Gastrocnemius medialis (tissue), 4 donors: Measurements from ENCODE around the gene TOX4. TPM values are rescaled to one million over a fixed set of nuclear protein-coding genes. Genes with fewer than 3 reads are reported as not detected.

Experiments
- ATAC-seq, 2 donors: fragments of 150-250 bp; one replicate each; pipeline ENCODE4 v1.9.1; 2016
- DNase-seq, 2 donors: peaks; one replicate each; pipeline ENCODE4 v3.0.0-alpha.2; 2019
- H3K27ac ChIP-seq, 4 donors: fragments of 200-600 bp; sonication (generic); 1 replicate in 1 of 4; 2 replicates in 3 of 4; pipeline ENCODE4 v1.5.1; 2016 to 2018; ENCODE audit warnings: mild to moderate bottlenecking in 2 of 4, moderate library complexity in 1 of 4
- H3K27me3 ChIP-seq, 3 donors: fragments of 200-600 bp; sonication (generic) in 2 of 3; 1 replicate in 1 of 3; 2 replicates in 2 of 3; pipeline versions ENCODE4 v1.5.1 to v1.6.0; 2016 to 2019; ENCODE audit warnings: mild to moderate bottlenecking in 1 of 3, moderate library complexity in 1 of 3
- H3K36me3 ChIP-seq, 2 donors: fragments of 200-600 bp; sonication (generic) in 1 of 2; one replicate each; pipeline ENCODE4 v1.5.1; 2017 to 2018
- H3K4me1 ChIP-seq, 2 donors: fragments of 200-600 bp; sonication (generic) in 1 of 2; one replicate each; pipeline ENCODE4 v1.5.1; 2016 to 2017; ENCODE audit warnings: mild to moderate bottlenecking in 2 of 2
- H3K4me3 ChIP-seq, 4 donors: fragments of 200-600 bp; sonication (generic) in 3 of 4; 1 replicate in 1 of 4; 2 replicates in 3 of 4; pipeline ENCODE4 v1.5.1; 2016 to 2019; ENCODE audit warnings: mild to moderate bottlenecking in 2 of 4
- H3K9me3 ChIP-seq, 3 donors: fragments of 200-600 bp; sonication (generic) in 2 of 3; 1 replicate in 1 of 3; 2 replicates in 2 of 3; pipeline ENCODE4 v1.5.1; 2016 to 2019
- CTCF ChIP-seq, 5 experiments: fragments of 450-650 bp in 3 of 5; fragments of 200-600 bp in 2 of 5; sonication (generic) in 2 of 5; IDR thresholded peaks in 4 of 5; conservative IDR thresholded peaks in 1 of 5; 1 replicate in 4 of 5; 2 replicates in 1 of 5; pipeline ENCODE4 v1.5.1; 2016 to 2019; ENCODE audit warnings: antibody characterized with exemption in 5 of 5, mild to moderate bottlenecking in 3 of 5, moderate library complexity in 3 of 5
- POLR2A ChIP-seq, 2 donors: fragments of 450-650 bp; IDR thresholded peaks; one replicate each; pipeline ENCODE4 v1.6.1; 2017; ENCODE audit warnings: antibody characterized with exemption in 2 of 2, mild to moderate bottlenecking in 2 of 2, moderate library complexity in 2 of 2
- in situ Hi-C, 4 donors: fragments of 200-750 bp; cut with MboI; loops; one replicate each; pipeline versions ENCODE4 v1.15.0 to v1.8.0; 2017; ENCODE audit warnings: low sequenced_read_pairs in 4 of 4
- intact Hi-C: fragments of 100-400 bp; cut with DNase I; formaldehyde crosslinking; loops from one replicate; pipeline ENCODE4 v1.15.1; 2023; ENCODE audit warnings: low total_unique reads
- total RNA-seq, 4 donors: library from RNA; depleted of rRNA; stranded (reverse); fragments of >200 nt; gene quantifications; one replicate each; pipeline versions ENCODE4 v1.1.0 to v1.2.3, GENCODE V29; 2016

TOX4 gene
- total RNA-seq, 4 donors from 2014 or later = 57.2 to 135 (median 112) TPM

- Histone ChIP-seq H3K27ac (peak overlapping the region in 1 of 4 donors; percentile 21), H3K36me3 (peaks cover 0 to 95% of the 10 kb centered on the region in 2 donors), H3K4me3 (no peak overlapping the region), H3K9me3 (no peaks in the 10 kb centered on the region), H3K27me3 (no peaks in the 10 kb centered on the region), H3K4me1 (no peaks in the 10 kb centered on the region)
- in situ Hi-C loops = no loop called here
- intact Hi-C loops = loop anchor here (2.0 kb wide), 1 partner anchor 58 kb away; no protein-coding TSS in a partner anchor
- DNase-seq (no peak), ATAC-seq (no peak)
- TF ChIP-seq CTCF (IDR thresholded peaks at IDR 0.05 in 4 of 5, conservative IDR thresholded peaks at IDR 0.05 in 1 of 5) (peak; percentile 12 to 41 (median 27)), POLR2A (IDR thresholded peaks at IDR 0.05) (no peak)
These were observed 21.8 kb downstream of the TOX4 start for GRCh38 chr14:21498540-21499526.

GRCh38 chr14:21501568-21501967 lies 24.6 kb downstream of the TOX4 start:
- Histone ChIP-seq H3K9me3 (no peaks in the 10 kb centered on the region), H3K4me1 (no peaks in the 10 kb centered on the region), H3K27ac (no peak overlapping the region), H3K27me3 (no peaks in the 10 kb centered on the region), H3K4me3 (no peak overlapping the region), H3K36me3 (peaks cover 0 to 71% of the 10 kb centered on the region in 2 donors)
- ATAC-seq = no peak
- TF ChIP-seq POLR2A (IDR thresholded peaks at IDR 0.05) (no peak), CTCF (IDR thresholded peaks at IDR 0.05 in 4 of 5, conservative IDR thresholded peaks at IDR 0.05 in 1 of 5) (no peak)
- in situ Hi-C loops (loop anchor here in 1 of 4 donors (5.0 kb wide), 1 partner anchor 56 kb away; no protein-coding TSS in a partner anchor), intact Hi-C loops (no loop called here)
- DNase-seq = no peak

- H3K4me3 ChIP-seq = no peak overlapping the region
- no peak overlapping the region for H3K27ac ChIP-seq
- TF ChIP-seq POLR2A (IDR thresholded peaks at IDR 0.05) = no peak
- no peak for TF ChIP-seq CTCF (IDR thresholded peaks at IDR 0.05 in 4 of 5, conservative IDR thresholded peaks at IDR 0.05 in 1 of 5)
- intact Hi-C loops = no loop called here
- in situ Hi-C loops = loop anchor here in 1 of 4 donors (5.0 kb wide), 1 partner anchor 54 kb away; no protein-coding TSS in a partner anchor
- ATAC-seq (no peak), DNase-seq (no peak)
- peaks cover 0 to 65% of the 10 kb centered on the region in 2 donors for H3K36me3 ChIP-seq
- H3K4me1 ChIP-seq = no peaks in the 10 kb centered on the region
- no peaks in the 10 kb centered on the region for H3K9me3 ChIP-seq
- H3K27me3 ChIP-seq = no peaks in the 10 kb centered on the region
These were observed 26.4 kb downstream of the TOX4 start for GRCh38 chr14:21503376-21503775.

GRCh38 chr14:21505012-21505553 lies 28.1 kb downstream of the TOX4 start:
- peaks cover 0 to 50% of the 10 kb centered on the region in 2 donors for H3K36me3 ChIP-seq
- H3K9me3 ChIP-seq = no peaks in the 10 kb centered on the region
- intact Hi-C loops = no loop called here
- in situ Hi-C loops = no loop called here
- no peak for TF ChIP-seq CTCF (IDR thresholded peaks at IDR 0.05 in 4 of 5, conservative IDR thresholded peaks at IDR 0.05 in 1 of 5)
- TF ChIP-seq POLR2A (IDR thresholded peaks at IDR 0.05) = no peak
- ATAC-seq (no peak), DNase-seq (no peak)
- no peak overlapping the region for H3K4me3 ChIP-seq
- peaks cover 11 to 12% of the 10 kb centered on the region in 2 donors for H3K4me1 ChIP-seq
- H3K27ac ChIP-seq = no peak overlapping the region
- no peaks in the 10 kb centered on the region for H3K27me3 ChIP-seq
